GM18907 (cell line): ENCODE results near the gene SEL1L3.

Experiments
- ATAC-seq: cut with Tn5 transposase; IDR thresholded peaks from one replicate; pipeline ENCODE4 v1.9.1; 2021; ENCODE audit warnings: mild to moderate bottlenecking, moderate library complexity; ENCODE audit not compliant: unreplicated experiment

SEL1L3 gene

GRCh38 chr4:25821267-25821666 lies 41.5 kb downstream of the SEL1L3 start:
- no peak for ATAC-seq

DNA sequence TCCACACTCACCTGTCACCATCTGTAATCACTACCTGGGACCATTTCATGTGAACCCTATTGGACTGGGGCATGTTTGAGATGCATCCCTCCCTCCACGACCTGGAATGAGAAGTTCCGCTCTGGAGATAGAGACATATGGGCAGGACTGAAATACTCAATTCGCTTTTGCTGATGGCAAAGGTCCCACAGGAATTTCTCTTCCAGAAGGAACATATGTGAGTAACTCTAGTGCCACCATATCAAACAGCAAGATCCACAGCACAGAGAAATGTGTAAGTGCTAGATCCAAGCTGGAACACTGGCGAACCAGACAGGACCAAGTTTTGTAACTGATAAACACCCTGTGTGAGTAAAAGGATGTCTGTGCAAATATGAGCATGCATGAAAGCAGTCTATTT lies 43.9 kb downstream of the SEL1L3 start:
- no peak for ATAC-seq

DNA sequence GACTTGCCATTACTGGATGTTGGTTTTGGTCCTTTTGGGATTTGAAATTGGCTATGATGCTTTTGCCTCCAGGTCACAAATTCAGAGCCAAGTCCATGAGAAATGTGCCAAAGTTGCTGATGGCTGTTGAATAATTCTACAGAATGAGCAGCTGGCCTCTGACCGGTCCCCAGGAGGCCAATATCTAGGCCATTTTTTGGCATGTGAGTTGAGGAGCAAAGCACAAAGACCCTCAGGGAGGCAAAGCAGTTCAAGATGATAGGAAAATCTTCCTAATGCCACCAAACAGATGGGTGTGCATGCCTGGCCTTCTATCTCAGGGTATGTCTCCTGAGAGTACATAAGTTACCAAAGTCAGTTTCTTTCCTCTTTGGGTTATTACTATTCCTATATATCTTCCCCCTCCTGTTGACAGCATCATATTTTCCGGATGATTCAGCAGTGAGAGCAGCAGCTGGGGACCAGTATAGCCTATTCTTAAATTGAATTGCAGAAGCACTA lies 44.4 kb downstream of the SEL1L3 start:
- ATAC-seq: no peak

GRCh38 chr4:25817059-25817681 lies 45.6 kb downstream of the SEL1L3 start:
- no peak for ATAC-seq

- no peak for ATAC-seq
These were observed 46.2 kb downstream of the SEL1L3 start for GRCh38 chr4:25816591-25817058.

GRCh38 chr4:25815586-25815985 lies 47.2 kb downstream of the SEL1L3 start:
- no peak for ATAC-seq

DNA sequence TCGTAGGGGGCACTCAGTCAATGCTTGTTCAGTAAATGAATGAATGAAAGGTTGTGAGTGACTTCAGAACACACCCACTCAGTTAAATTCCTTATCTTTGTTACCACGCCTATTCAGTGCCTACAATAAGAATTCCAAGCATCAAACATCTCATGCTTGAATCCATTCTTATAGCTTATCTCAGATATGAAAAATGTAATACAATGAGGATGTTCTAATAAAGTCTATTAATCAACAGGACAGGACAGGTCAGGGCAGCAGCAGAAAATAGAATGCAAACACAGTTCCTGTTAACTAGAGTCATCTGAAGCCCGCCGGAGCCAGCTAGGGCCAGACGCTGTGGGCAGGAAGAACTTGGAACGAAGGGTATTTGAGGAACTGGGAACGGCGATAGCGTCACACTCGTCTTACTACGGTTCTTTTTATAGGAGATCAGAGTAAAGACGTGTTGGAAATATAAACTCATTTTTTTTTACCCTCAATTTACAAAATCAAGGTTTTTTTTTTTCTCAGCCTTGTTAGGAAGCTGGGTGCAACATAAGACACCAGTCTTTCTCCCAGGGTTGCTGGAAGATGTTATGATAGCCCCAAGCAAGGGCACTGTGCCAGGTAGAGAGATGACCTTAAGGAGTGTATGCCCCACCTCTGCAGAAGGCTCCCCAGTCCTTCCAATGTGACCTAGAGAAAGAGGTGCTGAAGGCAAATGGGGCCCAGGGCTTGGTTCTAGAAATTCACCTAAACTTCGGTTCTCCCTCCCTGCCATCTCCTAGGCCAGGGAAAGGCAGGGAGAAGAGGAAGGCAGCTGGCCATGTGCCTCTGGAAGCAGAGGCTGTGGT lies 48.3 kb downstream of the SEL1L3 start:
- no peak for ATAC-seq

DNA sequence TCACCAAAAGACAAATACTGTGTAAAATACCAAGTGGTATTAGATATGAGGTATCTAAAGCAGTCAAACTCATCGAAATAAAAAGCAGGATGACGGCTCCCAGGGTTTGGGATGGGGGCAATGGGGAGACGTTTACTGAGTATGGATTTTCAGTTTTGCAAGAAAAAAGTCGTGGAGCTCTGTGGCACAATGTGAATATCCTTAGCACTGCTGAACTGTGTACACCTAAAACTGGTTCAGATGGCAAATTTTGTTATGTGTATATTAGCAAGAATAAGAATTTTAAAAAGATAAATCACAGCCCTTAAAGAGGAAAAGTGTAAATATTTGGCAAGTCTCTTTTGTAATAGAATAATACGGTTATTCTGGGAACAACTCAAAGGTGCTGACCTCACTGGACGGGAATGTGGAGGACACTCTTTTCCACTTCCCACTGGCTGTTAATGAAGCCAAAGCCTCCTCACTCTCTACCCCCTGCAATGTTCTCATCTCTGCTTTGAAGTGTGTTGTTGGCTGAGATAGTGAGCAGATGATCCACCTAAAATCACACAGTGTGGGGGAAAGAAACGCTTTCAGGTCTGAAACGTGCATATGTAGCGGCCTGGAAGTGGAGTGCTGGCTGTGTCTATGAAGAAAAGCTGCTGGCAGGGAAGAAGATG lies 49.2 kb downstream of the SEL1L3 start:
- no peak for ATAC-seq

DNA sequence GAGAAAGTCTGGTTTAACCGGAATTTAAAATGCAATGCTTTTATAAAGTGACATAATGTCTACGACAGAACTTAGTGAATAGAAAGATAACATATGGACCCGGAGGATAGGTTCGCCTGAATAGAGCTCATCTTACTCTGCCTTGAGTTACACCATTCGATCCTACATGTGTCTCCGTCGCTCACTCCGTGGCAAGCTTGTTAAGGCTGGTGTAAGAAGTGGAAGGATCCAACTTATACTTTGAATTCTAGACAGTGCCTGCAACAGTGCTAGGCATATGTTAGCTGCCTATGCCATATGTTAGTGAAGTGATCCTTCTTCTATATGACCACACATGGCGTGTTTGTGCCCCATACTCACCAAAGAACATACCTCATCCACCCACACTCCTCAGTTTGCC lies 50.9 kb downstream of the SEL1L3 start:
- no peak for ATAC-seq

DNA sequence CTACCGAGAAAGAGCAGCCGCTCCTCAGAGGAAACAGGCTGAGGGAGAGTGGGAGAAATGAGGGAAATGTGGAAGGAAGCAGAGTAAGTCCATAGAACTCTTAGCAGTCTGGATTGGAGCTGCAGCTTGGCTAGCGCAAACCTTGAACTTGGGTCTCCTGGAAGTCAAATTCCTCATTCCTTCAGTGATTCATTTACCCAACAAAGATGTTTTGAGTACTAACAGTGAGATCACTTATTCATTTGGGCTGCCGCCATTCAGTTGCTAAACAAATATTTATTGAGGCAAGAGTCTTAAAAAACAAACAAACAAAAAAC lies 51.5 kb downstream of the SEL1L3 start:
- no peak for ATAC-seq

GRCh38 chr4:25810461-25811373 lies 52.1 kb downstream of the SEL1L3 start:
- no peak for ATAC-seq

- ATAC-seq: no peak
These were observed 52.8 kb downstream of the SEL1L3 start for GRCh38 chr4:25809996-25810395.

DNA sequence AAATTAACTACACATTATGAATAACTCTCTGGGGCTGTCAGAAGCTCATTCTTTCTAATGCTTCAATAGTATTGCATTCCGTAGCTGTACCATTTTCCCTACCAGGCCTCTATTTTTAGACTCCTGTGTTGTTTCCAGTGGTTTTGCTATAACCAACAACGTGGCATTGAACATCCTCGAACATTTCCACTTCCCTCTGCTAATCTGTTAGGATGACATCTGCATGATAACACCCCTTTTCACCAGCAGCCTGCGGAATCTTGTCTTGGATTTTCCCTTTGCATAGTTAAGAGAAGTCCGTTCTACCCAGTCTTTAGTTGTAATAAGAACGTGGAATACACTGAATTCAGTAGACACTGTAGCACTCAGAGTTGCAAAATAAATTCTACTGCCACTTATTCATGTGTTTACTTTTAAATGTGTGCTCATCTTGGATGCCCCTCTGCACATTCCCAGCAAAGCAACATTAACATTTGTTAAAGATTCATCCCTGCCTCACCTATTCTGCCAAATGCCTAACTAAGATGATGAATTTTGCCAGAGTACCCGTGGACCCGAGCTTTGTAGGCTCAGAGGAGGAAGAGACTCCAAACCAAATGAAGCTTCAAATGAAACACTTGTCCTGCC lies 55.6 kb downstream of the SEL1L3 start:
- ATAC-seq: no peak

DNA sequence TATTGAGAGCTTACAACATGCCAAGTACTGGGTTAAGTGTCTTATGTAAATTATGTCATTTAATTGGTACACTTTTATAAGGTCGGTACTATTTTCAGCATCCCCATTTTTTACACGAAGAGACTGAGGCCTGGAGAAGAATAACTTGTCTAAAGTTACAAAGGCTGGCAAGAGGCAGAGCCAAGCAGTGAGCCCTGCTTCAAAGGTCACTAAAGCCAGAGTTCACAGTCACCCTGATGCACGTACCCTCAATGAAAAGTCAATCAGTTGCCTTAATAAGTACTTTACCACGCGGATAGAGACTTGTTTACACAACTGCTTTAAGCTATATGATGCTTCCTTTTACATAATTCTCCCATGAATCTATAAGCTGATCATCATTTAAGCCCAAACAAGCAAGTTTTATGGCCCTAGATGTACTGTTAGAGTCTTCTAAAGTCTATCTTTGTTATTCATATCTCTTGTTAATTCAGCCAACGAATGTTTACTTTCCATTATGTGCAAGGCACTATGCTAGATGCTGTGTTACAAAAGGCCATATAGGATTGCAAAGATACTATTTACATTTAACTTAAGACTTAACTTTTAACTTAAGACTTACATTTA lies 57.4 kb downstream of the SEL1L3 start:
- ATAC-seq: no peak

DNA sequence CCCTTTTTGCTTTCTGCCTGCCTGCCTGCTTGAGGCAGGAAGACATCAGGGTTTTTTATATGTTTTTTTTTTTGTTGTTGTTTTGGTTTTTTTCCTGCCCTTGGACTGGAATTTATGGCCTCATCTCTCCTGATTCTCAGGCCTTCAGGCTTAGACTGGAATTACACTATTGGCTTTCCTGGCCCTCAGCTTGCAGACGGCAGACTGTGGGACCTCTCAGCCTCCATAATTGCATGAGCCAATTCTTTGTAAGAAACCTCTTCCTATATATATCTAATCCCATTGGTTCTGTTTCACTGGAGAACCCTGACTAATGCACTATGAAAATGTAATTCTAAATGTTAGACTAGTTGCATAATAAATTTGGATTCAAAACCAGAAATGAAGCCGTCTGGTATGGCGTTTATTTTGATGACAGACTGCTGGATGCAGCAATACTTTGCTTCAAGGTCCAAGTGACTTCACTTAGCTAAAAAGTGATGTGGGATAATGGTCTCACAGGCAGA lies 59.0 kb downstream of the SEL1L3 start:
- no peak for ATAC-seq

DNA sequence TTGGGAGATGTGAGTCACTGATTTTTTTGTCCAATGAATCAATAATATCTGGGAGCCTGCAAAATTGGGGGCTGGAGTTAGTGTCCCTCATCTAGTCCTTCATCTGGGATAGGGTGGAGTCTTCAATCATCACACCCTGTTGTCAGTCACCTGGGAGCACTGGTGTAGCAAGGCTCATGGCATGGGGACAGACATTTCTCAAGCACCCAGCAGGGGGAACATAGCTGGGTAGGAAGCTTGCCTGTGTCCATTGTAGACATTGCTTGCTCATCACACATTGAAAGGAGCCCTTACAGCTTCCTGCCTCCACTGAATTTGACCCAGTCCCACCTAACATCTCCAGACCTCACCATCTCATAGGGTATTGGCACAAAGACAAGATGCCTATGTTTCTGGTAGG lies 61.2 kb downstream of the SEL1L3 start:
- no peak for ATAC-seq

DNA sequence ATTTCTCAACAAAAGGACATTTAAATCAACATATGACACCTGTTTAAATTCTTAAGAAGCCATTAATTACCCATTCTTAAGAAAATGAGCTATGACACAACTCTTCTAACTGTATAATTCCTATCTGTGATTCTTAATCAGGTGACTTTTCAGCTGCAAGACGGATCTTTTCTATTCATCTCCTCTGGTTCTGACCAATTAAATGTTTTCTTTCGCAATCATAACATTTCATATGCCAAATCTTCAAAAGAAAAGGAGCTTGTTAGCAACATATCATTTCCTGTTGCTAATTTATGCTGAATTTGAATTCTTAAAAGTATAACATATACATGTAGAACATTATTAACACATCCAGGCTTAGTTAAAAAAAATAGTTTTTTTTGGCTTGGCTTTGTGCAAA lies 62.5 kb downstream of the SEL1L3 start:
- no peak for ATAC-seq

- ATAC-seq: no peak
These were observed 63.3 kb downstream of the SEL1L3 start for GRCh38 chr4:25799522-25799921.

DNA sequence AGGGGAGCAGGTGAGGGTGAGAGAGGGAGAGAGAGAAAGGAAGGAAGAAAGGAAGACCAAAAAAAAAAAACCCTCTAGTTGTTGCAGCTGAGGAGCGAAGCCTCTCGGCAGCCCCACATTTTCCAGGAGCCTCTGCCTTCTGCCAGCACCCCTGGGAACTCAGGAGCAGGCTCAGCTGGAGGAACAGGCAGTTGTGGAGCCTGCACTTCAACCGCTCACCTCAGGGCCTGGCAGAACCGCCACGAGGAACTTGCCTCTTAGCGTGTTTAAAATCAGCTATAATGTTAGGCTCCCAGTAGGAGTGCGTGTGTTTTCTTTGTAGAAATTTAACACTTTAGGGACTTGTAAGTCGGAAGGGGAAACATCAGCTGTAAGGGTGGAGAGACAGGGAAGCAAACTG lies 65.7 kb downstream of the SEL1L3 start:
- ATAC-seq: no peak
